NK-92 (cell line): Measurements from ENCODE around the gene STMN1.
A peak's percentile ranks its signal among the peaks of the same experiment; 100 is the strongest.

Source experiments
- DNase-seq: peaks from one replicate; lab custom pipeline; 2025; ENCODE audit not compliant: unreplicated experiment; lab: John Stamatoyannopoulos, UW

Gene STMN1

GRCh38 chr1:25896266-25896665 is 10.0 kb downstream of the STMN1 start:
- no peak for DNase-seq

GRCh38 chr1:25895365-25895990 is 10.7 kb downstream of the STMN1 start:
- DNase-seq = peak; percentile 25

GRCh38 chr1:25893116-25893515 is 13.1 kb downstream of the STMN1 start:
- DNase-seq = no peak

GRCh38 chr1:25891606-25892005 is 14.6 kb downstream of the STMN1 start:
- DNase-seq = no peak

GRCh38 chr1:25890239-25891034 is 15.8 kb downstream of the STMN1 start:
- DNase-seq = no peak

GRCh38 chr1:25889470-25889869 is 16.7 kb downstream of the STMN1 start:
- DNase-seq = no peak

GRCh38 chr1:25888426-25888987 is 17.7 kb downstream of the STMN1 start:
- no peak for DNase-seq

GRCh38 chr1:25885602-25886001 is 20.6 kb downstream of the STMN1 start:
- no peak for DNase-seq

- DNase-seq = no peak
Observed at GRCh38 chr1:25881266-25881665, 25.0 kb downstream of the STMN1 start.

- DNase-seq = no peak
Observed at GRCh38 chr1:25880518-25880917, 25.7 kb downstream of the STMN1 start.

- DNase-seq = no peak
Observed at GRCh38 chr1:25879675-25880074, 26.5 kb downstream of the STMN1 start.

- no peak for DNase-seq
Observed at GRCh38 chr1:25878690-25879089, 27.5 kb downstream of the STMN1 start.

GRCh38 chr1:25877155-25877554 is 29.1 kb downstream of the STMN1 start:
- DNase-seq = no peak

GRCh38 chr1:25876693-25877077 is 29.5 kb downstream of the STMN1 start:
- no peak for DNase-seq

GRCh38 chr1:25875856-25876692 is 30.1 kb downstream of the STMN1 start:
- DNase-seq = no peak

GRCh38 chr1:25875154-25875855 is 30.9 kb downstream of the STMN1 start, which contains the start of gene PAQR7:
Gene PAQR7, minus strand, starts transcription at chr1:25875708. Its CDS starts 11,869 bp downstream, at chr1:25863839.
- DNase-seq = no peak

GRCh38 chr1:25874635-25875153 is 31.5 kb downstream of the STMN1 start:
- DNase-seq = no peak

- DNase-seq = no peak
Observed at GRCh38 chr1:25874209-25874608, 32.0 kb downstream of the STMN1 start.

GRCh38 chr1:25873120-25873519 is 33.1 kb downstream of the STMN1 start:
- DNase-seq = no peak

GRCh38 chr1:25872713-25873112 is 33.5 kb downstream of the STMN1 start:
- no peak for DNase-seq
